ENCODE measurements around the gene IL6ST. TPM values are rescaled to one million over a fixed set of nuclear protein-coding genes. Genes with fewer than 3 reads are reported as not detected.
"Not testable (repeated sequence)": the region's sequence is repeated elsewhere in the genome, so short reads cannot be mapped to it uniquely, and the experiment has no call there.

The IL6ST gene
- 328 TPM for total RNA-seq

DNA sequence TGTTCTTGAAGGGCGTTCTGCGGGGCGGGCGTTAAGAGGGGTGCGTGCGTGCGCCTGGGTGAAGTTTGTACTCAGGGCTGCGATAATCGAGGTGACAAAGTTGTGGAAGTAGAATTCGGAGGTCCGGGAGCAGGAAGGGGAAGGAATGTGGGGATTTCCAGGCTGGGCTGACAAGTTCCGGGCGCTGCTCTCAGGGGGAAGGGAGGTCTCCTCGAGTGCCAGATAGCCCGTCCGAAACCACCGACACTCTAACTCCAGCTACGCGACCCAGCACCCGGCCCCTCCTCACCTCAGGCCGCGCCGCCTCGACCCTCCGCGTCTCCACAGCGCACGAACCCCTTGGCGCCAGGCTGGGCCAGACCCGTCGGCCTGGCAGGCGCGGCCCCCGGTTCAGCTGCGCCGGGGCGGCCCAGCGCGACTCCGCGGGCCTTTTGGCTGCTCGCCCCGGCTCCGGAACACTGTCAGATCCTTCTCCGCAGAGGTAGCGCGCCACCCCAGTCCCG, at the start of gene IL6ST:
TSS of gene IL6ST (minus strand) at position 469 of the 503 bp plus-strand sequence. CDS start 18,685 bp downstream, outside the sequence.
- ATAC-seq: peak; percentile 51
- intact Hi-C loops (cut with DNase I): no loop called here
- DNase-seq (ENCODE audit: low spot score): no peak

DNA sequence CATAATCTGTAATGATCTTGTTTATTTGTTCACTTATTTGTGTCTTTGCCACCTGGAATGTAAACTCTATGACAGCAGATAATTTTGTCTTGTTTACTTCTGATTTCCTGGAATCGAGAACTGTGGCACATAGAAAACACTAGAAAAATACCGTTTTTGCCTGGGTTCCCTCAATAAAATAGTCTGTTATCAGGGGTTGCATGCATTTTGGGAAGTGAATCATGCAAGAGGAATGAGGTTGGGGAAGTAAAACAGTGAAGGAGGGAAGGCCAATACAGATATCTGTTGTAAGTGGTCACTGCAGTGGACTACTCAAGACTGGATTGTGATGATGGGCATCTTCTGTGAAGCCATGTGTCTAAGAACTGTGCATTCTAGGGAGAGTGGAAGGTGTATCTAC, 45.2 kb upstream of the IL6ST start:
- DNase-seq (ENCODE audit: low spot score) (no peak), ATAC-seq (no peak)
- intact Hi-C loops (cut with DNase I): no loop called here

DNA sequence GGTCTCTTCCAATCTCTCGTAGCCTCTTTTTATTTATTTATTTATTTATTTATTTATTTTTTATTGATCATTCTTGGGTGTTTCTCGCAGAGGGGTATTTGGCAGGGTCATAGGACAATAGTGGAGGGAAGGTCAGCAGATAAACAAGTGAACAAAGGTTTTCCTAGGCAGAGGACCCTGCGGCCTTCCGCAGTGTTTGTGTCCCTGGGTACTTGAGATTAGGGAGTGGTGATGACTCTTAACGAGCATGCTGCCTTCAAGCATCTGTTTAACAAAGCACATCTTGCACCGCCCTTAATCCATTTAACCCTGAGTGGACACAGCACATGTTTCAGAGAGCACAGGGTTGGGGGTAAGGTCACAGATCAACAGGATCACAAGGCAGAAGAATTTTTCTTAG, 43.4 kb upstream of the IL6ST start:
- intact Hi-C loops (cut with DNase I); DNase-seq (ENCODE audit: low spot score); ATAC-seq: not testable (repeated sequence)

DNA sequence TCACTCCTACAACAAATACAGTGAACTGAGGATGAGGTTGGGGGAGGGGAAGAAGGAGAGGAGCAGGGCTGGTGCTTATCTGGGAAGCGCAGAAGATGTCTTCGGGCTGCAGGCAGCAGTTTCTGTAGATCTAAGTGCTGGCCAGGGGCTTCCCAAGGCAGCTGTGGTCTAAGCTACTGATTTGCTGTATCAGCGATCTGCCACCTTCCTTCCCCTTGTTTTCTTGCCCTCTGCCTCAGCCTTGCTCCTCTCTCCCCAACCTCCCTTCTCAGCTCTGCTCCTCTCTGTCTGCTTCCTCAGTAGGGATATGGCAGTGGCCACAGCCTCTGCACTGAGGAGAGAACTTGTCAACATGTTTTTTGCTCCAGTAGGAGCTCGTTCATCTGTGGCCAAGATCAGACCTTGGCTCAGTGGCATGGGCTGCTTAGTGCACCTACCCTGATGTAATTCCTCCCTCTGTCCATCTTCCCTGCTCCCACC, 42.8 kb upstream of the IL6ST start:
- peak; percentile 67 for ATAC-seq
- intact Hi-C loops (cut with DNase I): no loop called here

DNA sequence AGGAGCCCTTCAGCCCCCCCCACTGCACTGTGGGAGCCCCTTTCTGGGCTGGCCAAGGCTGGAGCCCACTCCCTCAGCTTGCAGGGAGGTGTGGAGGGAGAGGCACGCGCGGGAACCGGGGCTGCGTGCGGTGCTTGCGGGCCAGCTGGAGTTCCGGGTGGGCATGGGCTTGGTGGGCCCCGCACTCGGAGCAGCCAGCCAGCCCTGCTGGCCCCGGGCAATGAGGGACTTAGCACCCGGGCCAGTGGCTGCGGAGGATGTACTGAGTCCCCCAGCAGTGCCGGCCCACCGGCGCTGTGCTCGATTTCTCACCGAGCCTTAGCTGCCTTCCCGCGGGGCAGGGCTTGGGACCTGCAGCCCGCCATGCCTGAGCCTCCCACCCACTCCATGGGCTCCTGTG, 40.6 kb upstream of the IL6ST start:
- DNase-seq (ENCODE audit: low spot score); intact Hi-C loops (cut with DNase I); ATAC-seq: not testable (repeated sequence)

More for the DNA sequence above, 42.8 kb upstream of the IL6ST start:
- no peak for DNase-seq (ENCODE audit: low spot score)

DNA sequence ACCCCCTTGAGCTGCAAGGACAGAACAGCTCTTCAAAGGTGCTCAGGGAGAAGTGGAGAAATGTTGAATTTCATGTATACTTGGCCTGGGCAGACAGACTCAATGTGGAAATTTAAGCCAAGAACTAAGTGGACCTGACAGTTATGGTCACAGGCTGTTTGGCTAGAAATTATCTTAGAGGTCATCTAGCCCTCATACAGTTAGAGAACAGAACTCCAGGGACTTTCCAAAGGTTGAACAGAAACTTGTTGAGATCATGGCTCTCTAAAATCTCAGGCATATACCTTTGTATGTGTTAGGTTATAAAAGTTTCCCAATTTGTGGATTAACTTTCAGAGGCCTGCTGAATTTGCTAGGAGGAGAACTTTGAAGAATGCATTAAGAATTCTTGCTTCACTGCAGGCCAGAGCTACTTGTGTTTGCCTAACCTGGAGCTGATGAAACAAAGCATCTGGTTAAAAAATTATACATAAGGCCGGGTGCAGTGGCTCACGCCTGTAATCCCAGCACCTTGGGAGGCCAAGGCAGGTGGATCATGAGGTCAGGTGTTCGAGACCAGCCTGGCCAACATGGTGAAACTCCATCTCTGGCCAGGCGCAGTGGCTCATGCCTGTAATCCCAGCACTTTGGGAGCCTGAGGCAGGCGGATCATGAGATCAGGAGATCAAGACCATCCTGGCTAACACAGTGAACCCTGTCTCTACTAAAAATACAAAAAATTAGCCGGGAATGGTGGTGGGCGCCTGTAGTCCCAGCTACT, 35.3 kb upstream of the IL6ST start:
- DNase-seq (ENCODE audit: low spot score); intact Hi-C loops (cut with DNase I): not testable (repeated sequence)

DNA sequence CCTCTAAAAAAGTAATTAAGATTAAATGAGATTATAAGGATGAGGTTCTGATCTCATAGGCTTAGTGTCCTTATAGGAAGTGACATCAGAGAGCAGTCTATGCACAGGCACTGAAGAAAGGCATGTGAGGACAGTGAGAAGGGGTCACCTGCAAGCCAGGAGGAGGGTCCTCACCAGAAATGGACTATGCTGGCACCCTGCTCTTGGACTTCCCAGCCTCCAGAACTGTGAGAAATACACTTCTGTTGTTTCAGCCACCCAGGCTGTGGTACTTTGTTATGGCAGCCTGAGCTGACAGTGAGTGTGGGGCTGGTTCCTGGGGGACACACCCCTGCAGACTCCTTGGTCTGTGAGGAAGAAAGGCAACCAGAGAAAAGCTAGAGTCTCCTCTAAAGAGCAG, 34.7 kb upstream of the IL6ST start:
- intact Hi-C loops (cut with DNase I): no loop called here
- ATAC-seq (no peak), DNase-seq (ENCODE audit: low spot score) (no peak)

More for the DNA sequence above, 35.3 kb upstream of the IL6ST start:
- ATAC-seq: not testable (repeated sequence)

DNA sequence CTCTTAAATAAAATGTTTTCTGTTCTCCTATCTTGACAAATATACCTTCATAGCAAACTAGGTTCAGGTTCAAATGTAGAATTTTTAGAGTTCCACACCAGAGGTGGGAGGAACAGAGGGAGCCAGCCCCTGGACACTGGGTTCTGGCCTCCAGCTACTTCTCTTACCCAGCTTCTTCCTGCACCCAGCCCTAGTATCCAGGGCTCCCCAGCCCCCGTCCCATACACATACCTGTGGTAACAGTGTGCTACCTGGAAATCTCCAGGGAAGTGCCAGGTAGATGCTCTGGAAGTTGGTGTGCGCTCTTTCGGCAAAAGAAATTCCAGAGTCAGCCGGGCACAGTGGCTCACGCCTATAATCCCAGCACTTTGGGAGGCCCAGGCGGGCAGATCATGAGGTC, 33.9 kb upstream of the IL6ST start:
- no peak for DNase-seq (ENCODE audit: low spot score)
- no peak for ATAC-seq
- intact Hi-C loops (cut with DNase I): no loop called here

DNA sequence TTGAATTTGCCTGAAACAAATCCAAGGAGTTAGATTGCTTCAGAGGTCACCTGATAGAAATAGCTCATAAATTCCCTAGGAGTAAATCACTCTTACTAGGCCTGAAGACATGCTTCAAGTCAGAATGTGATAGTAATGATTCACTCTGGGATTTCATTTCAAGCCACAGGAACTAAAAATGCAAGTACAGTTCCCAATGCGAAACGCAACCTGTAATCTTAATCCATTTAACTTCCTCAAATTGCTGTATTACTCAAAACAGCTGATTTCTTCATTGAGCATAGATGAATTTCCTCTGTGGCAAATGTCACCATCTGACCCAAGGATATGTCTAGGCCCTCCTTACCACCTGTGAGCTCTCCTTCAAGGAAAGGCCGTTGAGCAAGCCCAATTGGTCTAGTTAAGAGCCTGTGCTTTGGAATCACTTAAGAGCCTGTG, 32.1 kb upstream of the IL6ST start:
- DNase-seq (ENCODE audit: low spot score) (no peak), ATAC-seq (peak; percentile 38)
- intact Hi-C loops (cut with DNase I): no loop called here

DNA sequence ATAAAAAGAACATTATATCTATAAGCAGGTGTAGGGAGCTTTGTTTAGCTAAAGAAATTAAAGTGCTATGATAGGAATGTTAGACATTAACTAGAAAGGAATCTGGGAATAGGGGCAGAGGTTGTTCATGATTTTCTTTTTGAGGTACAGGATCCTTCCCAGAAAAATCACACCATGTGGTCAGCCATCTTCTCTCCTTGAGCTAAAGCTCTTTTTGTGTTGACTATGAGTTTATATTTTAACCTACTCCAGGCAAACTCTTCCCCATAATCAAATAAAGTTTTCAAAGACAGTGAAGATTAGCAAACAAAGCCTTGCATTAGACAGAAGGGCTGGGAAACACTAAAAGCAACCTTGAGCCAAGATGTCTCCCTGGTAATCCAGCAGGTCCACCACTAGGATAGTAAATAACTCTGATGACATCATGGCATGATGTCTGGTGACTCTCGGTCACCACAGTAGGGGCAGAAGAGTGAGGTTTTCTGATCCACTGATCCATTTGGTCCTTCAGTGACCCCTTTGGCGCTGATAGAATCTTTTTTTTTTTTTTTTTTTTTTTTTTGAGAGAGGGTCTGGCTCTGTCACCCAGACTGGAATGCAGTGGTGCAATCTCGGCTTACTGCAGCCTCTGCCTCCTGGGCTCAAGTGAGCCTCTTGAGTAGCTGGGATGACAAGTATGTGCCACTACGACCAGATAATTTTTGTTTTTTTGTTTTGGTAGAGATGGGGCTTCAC, 30.6 kb upstream of the IL6ST start:
- intact Hi-C loops (cut with DNase I): no loop called here
- DNase-seq (ENCODE audit: low spot score) (no peak), ATAC-seq (no peak)

DNA sequence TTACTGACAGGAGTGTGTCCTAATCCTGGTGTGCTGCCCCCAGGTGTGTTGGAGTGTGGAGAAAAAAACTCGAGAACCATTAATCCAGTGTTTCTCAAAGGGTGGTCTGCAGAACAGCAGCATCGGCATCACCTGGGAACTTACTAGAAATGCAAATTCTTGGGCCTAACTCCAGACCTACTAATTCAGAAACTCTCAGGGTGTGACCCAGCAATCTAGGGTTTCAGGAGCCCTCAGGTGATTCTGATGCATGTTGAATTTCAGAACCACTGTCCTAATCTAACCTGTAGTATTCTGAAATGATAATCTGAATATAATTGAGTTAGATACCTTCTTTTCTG, 30.0 kb upstream of the IL6ST start:
- intact Hi-C loops (cut with DNase I): no loop called here
- no peak for ATAC-seq

DNA sequence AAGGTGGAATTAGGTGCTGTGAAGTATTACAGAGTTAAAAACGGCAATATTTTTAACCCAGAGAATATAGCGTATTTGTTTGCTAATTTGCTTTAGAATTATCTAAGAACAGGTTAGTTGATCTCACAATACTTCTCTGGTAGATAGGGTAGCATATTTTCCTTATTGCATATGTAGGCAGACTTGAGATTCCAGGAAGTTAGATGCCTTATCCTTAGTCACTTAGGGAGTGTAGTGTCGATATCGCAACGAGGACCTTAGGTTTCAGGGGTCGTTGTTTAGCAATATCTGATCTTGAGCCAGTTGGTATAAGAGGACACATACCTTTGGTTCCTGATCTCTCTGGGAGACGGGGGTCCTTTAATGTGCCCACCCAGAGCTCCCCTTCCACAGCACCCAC, 28.5 kb upstream of the IL6ST start:
- DNase-seq (ENCODE audit: low spot score) (no peak), ATAC-seq (no peak)
- intact Hi-C loops (cut with DNase I): no loop called here

More for the DNA sequence above, 30.0 kb upstream of the IL6ST start:
- DNase-seq (ENCODE audit: low spot score): no peak

DNA sequence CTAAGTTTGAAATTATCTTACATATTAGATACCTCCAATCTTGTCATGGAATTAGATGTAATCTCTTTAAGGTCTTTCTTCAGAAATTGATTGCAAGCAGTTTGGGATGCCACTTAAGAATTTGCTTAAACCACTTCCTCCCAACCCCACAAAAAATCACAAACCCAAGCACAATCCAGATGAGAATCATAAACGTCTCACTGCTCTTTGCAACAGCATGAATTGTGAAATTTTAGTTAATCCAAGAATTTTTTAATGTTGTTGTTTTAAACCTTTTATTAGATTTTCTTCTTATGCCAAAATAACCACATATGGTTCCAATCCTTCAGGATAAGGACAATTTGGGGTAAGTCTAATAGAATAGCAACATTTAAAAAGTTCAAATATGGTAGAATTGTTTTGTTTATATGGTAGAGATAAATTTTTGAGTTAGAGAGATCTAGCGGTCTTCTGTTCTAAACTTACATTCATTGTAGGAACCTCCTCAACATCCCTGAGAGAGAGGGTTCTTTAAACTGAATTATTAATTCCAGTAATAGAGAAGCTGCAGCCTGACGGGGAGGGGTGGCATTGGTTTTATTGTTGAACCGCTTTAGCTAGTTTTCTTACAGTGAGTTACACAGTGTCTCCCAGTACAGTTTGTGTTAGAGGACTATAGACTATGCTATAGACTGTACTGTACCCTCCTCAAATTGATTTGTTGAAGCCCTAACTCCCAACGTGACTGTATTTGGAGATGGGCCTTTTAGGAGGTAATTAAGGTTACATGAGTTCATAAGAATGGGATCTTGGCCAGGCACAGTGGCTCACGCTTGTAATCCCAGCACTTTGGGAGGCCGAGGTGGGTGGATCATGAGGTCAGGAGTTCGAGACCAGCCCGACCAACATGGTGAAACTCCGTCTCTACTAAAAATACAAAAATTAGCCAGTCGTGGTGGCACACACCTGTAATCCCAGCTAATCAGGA, 24.8 kb upstream of the IL6ST start:
- no peak for DNase-seq (ENCODE audit: low spot score)
- peak; percentile 84 for ATAC-seq
- intact Hi-C loops (cut with DNase I): no loop called here

DNA sequence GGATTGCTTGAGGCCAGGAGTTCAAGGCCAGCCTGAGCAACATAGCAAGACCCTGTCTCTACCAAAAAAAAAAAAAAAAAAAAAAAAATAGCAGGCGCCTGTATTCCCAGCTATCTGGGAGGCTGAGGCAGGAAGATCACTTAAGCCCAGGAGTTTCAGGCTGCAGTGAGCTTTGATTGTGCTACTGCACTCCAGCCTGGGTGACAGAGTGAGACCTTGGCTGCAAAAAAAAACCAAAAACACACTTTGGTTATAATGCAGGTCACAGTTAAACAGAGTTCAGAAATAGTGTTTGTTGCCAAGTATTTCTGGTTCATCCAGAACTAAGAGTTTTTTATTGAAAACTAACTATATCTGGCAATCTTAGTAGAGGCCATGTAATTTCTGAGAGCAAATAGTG, 24.1 kb upstream of the IL6ST start:
- DNase-seq (ENCODE audit: low spot score) (no peak), ATAC-seq (peak; percentile 79)
- intact Hi-C loops (cut with DNase I): no loop called here

DNA sequence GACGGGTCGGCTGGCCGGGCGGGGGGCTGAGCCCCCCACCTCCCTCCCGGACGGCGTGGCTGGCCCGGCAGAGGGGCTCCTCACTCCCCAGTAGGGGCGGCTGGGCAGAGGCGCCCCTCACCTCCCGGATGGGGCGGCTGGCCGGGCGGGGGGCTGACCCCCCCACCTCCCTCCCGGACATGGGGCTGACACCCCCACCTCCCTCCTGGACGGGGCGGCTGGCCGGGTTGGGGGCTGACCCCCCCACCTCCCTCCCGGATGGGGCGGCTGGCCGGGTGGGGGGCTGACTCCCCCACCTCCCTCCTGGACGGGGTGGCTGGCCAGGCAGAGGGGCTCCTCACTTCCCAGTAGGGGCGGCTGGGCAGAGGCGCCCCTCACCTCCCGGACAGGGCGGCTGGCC, 19.9 kb upstream of the IL6ST start:
- ATAC-seq; intact Hi-C loops (cut with DNase I); DNase-seq (ENCODE audit: low spot score): not testable (repeated sequence)

DNA sequence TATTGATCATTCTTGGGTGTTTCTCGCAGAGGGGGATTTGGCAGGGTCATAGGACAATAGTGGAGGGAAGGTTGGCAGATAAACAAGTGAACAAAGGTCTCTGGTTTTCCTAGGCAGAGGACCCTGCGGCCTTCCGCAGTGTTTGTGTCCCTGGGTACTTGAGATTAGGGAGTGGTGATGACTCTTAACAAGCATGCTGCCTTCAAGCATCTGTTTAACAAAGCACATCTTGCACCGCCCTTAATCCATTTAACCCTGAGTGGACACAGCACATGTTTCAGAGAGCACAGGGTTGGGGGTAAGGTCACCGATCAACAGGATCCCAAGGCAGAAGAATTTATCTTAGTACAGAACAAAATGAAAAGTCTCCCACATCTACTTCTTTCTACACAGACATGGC, 19.2 kb upstream of the IL6ST start:
- DNase-seq (ENCODE audit: low spot score); ATAC-seq; intact Hi-C loops (cut with DNase I): not testable (repeated sequence)

DNA sequence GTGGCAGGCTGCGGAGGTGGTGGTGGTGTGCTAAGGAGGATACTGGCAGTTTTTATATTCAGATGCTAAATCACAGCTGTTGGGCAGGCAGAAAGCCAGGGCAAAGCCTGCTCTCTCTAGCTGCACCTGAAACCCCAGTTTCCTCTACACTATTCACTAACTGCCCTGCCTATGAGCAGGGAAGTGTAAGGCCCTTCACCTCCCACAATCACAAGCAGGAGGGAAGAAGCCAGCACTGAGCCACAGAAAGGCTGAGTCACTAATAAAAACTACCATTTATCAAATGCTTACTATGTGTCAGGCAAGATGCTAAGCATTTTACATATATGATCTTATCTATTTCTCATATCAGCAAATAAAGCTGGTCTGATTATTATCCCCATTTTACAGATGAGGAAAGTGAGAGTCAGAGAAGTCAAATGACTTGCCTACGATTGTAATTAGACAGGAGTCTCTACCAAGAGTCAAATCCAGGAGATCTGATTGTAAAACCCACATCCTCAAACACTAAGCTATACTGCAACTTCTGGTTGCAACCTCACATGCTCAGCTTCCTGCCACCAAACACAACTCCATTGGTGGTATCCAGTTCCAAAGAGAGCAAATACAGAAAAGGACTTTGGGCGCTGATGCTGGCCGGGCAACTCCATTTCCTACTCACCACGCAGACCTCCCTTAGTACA, 17.7 kb upstream of the IL6ST start:
- DNase-seq (ENCODE audit: low spot score) (no peak), ATAC-seq (peak; percentile 39)
- intact Hi-C loops (cut with DNase I): no loop called here

DNA sequence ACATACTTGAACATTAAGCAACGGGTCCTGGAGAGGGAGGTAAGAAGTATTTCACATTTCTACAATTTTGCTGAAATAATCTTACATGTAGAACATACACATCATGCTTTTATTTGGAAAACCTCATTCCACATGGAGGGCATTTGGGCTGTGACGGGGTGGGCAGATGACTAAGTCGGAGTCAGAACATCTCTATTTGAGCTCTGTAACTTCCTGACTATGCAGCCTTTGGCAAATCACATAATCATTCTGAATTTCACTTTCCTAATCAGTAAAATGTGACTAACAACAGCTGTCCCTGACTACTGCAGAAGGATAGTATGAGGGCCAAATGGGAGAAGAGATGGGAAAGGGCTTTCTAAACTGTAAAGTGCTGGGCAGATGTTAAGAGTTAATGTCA, 17.1 kb upstream of the IL6ST start:
- ATAC-seq (peak; percentile 49), DNase-seq (ENCODE audit: low spot score) (no peak)
- intact Hi-C loops (cut with DNase I): no loop called here
